Measurements from ENCODE around the gene SPOCD1.

The SPOCD1 gene

GRCh38 chr1:31860581-31860980, 44.8 kb upstream of the SPOCD1 start:
- no peak overlapping the region for H2AFZ ChIP-seq (ENCODE audit: low read length)
- no peaks in the 10 kb centered on the region for H3K9me2 ChIP-seq (replicated peaks; ENCODE audit: low read depth, low read length)
- H3K9ac ChIP-seq (ENCODE audit: low read depth, low read length, poor library complexity, severe bottlenecking) = no peak overlapping the region

DNA sequence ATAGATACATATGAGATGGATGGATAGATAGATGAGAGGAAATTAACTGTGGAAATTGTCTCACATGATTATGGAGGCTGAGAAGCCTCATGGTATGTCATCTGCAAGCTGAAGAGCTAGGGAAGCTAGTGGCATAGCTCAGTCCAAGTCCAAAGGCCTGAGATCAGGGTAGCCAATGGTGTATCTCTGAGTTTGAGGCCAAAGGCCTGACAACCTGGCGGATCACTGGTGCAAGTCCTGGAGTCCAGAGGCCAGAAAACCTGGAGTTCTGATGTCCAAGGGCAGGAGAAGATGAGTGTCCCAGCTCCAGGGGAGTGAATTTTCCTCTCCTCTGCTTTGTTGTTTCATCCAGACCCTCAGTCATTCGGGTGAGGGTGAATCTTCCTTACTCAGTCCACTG, 43.9 kb upstream of the SPOCD1 start:
- Histone ChIP-seq H3K79me2 (ENCODE audit: insufficient read depth, low read length) (no peaks in the 10 kb centered on the region), H3K4me1 (ENCODE audit: insufficient read depth, low read length, poor library complexity, severe bottlenecking) (no peaks in the 10 kb centered on the region), H3K9me3 (ENCODE audit: insufficient read depth, low read depth, low read length) (no peaks in the 10 kb centered on the region), H3K4me2 (ENCODE audit: low read depth, low read length, poor library complexity, severe bottlenecking) (no peak overlapping the region), H3F3A (ENCODE audit: low read depth) (no peaks in the 10 kb centered on the region), H2AFZ (ENCODE audit: low read length) (no peak overlapping the region), H3K27me3 (ENCODE audit: insufficient read depth, low read length, poor library complexity, severe bottlenecking) (no peaks in the 10 kb centered on the region), H3K9me2 (replicated peaks; ENCODE audit: low read depth, low read length) (no peaks in the 10 kb centered on the region), H3K36me3 (ENCODE audit: insufficient read depth, low read length) (no peaks in the 10 kb centered on the region), H4K20me1 (ENCODE audit: insufficient read depth, low read length, poor library complexity, severe bottlenecking) (no peaks in the 10 kb centered on the region), H3K9ac (ENCODE audit: low read depth, low read length, poor library complexity, severe bottlenecking) (no peak overlapping the region), H3K4me3 (ENCODE audit: low read length, poor library complexity, severe bottlenecking) (no peak overlapping the region)
- TF ChIP-seq CTCF (conservative IDR thresholded peaks at IDR 0.05; ENCODE audit: low read length) = no peak
- no peak for TF ChIP-seq EZH2phosphoT487 (IDR thresholded peaks at IDR 0.05; ENCODE audit: borderline replicate concordance)

More at GRCh38 chr1:31860581-31860980, 44.8 kb upstream of the SPOCD1 start:
- Histone ChIP-seq H3K79me2 (ENCODE audit: insufficient read depth, low read length) (no peaks in the 10 kb centered on the region), H3F3A (ENCODE audit: low read depth) (no peaks in the 10 kb centered on the region), H3K9me3 (ENCODE audit: insufficient read depth, low read depth, low read length) (no peaks in the 10 kb centered on the region), H3K27me3 (ENCODE audit: insufficient read depth, low read length, poor library complexity, severe bottlenecking) (no peaks in the 10 kb centered on the region), H3K4me2 (ENCODE audit: low read depth, low read length, poor library complexity, severe bottlenecking) (no peak overlapping the region), H3K36me3 (ENCODE audit: insufficient read depth, low read length) (no peaks in the 10 kb centered on the region), H4K20me1 (ENCODE audit: insufficient read depth, low read length, poor library complexity, severe bottlenecking) (no peaks in the 10 kb centered on the region), H3K4me1 (ENCODE audit: insufficient read depth, low read length, poor library complexity, severe bottlenecking) (no peaks in the 10 kb centered on the region), H3K4me3 (ENCODE audit: low read length, poor library complexity, severe bottlenecking) (no peak overlapping the region)
- TF ChIP-seq CTCF (conservative IDR thresholded peaks at IDR 0.05; ENCODE audit: low read length) = no peak
- no peak for TF ChIP-seq EZH2phosphoT487 (IDR thresholded peaks at IDR 0.05; ENCODE audit: borderline replicate concordance)

GRCh38 chr1:31859044-31859443, 43.2 kb upstream of the SPOCD1 start:
- H4K20me1 ChIP-seq (ENCODE audit: insufficient read depth, low read length, poor library complexity, severe bottlenecking) = no peaks in the 10 kb centered on the region
- no peaks in the 10 kb centered on the region for H3K9me2 ChIP-seq (replicated peaks; ENCODE audit: low read depth, low read length)
- no peak overlapping the region for H3K9ac ChIP-seq (ENCODE audit: low read depth, low read length, poor library complexity, severe bottlenecking)
- H3K79me2 ChIP-seq (ENCODE audit: insufficient read depth, low read length) = no peaks in the 10 kb centered on the region
- H3K36me3 ChIP-seq (ENCODE audit: insufficient read depth, low read length) = no peaks in the 10 kb centered on the region
- H3K4me1 ChIP-seq (ENCODE audit: insufficient read depth, low read length, poor library complexity, severe bottlenecking) = no peaks in the 10 kb centered on the region
- TF ChIP-seq EZH2phosphoT487 (IDR thresholded peaks at IDR 0.05; ENCODE audit: borderline replicate concordance) (no peak), CTCF (conservative IDR thresholded peaks at IDR 0.05; ENCODE audit: low read length) (no peak)
- no peaks in the 10 kb centered on the region for H3K9me3 ChIP-seq (ENCODE audit: insufficient read depth, low read depth, low read length)
- H3F3A ChIP-seq (ENCODE audit: low read depth) = no peaks in the 10 kb centered on the region
- H3K4me3 ChIP-seq (ENCODE audit: low read length, poor library complexity, severe bottlenecking) = no peak overlapping the region
- no peak overlapping the region for H3K4me2 ChIP-seq (ENCODE audit: low read depth, low read length, poor library complexity, severe bottlenecking)
- H2AFZ ChIP-seq (ENCODE audit: low read length) = no peak overlapping the region
- H3K27me3 ChIP-seq (ENCODE audit: insufficient read depth, low read length, poor library complexity, severe bottlenecking) = no peaks in the 10 kb centered on the region
